Cardiac septum (tissue), 1 donor: ENCODE data around the gene SEMA7A. TPM values are rescaled to one million over a fixed set of nuclear protein-coding genes. Genes with fewer than 3 reads are reported as not detected.
"Not testable (repeated sequence)": the region's sequence is repeated elsewhere in the genome, so short reads cannot be mapped to it uniquely, and the experiment has no call there.

Experiments
- DNase-seq: peaks from one replicate; pipeline ENCODE4 v3.0.0-alpha.2; 2020; ENCODE audit warnings: low spot score
- intact Hi-C: fragments of 100-400 bp; cut with DNase I; formaldehyde crosslinking; loops from one replicate; pipeline ENCODE4 v1.14.0; 2022
- long read RNA-seq: library from polyadenylated mRNA; unstranded; transcript quantifications from one replicate; pipeline ENCODE4 v2.0.0, GENCODE V29; 2021
- total RNA-seq: library from RNA; stranded (reverse); fragmentation: NEBNext Ultra II Directional; extraction: Animal tissue kit (Norgen Biotek cat#: 25700); gene quantifications from one replicate; pipeline ENCODE4 v1.2.1, GENCODE V29; 2021
- donor health status: DM: no; HTN: no; CAD: no.

The SEMA7A gene
- 1.5 TPM for total RNA-seq
- long read RNA-seq, partial matches to known transcripts: 0 of 2 reads
- long read RNA-seq, other reads (novel, unspliced or antisense): 0 of 2 reads

GRCh38 chr15:74433592-74434262 is at the start of gene SEMA7A:
TSS of gene SEMA7A (minus strand) at chr15:74433958. CDS start at chr15:74433918, 40 bp downstream.
- DNase-seq: peak; percentile 91
- intact Hi-C loops: no loop called here

GRCh38 chr15:74482661-74483060 is 48.9 kb upstream of the SEMA7A start:
- intact Hi-C loops: no loop called here
- no peak for DNase-seq

- intact Hi-C loops, DNase-seq: not testable (repeated sequence)
These were observed 46.6 kb upstream of the SEMA7A start for GRCh38 chr15:74480364-74480763.

- DNase-seq, intact Hi-C loops: not testable (repeated sequence)
These were observed 37.9 kb upstream of the SEMA7A start for GRCh38 chr15:74471621-74472020.

- intact Hi-C loops: no loop called here
- DNase-seq: no peak
These were observed 37.1 kb upstream of the SEMA7A start for GRCh38 chr15:74470631-74471395.

GRCh38 chr15:74468341-74469032 is 34.7 kb upstream of the SEMA7A start:
- intact Hi-C loops: no loop called here
- DNase-seq: no peak

- no peak for DNase-seq
- intact Hi-C loops: no loop called here
These were observed 32.8 kb upstream of the SEMA7A start for GRCh38 chr15:74466570-74466969.

GRCh38 chr15:74464897-74465296 is 31.1 kb upstream of the SEMA7A start:
- DNase-seq: no peak
- intact Hi-C loops: loop anchor here (5.0 kb wide), 1 partner anchor 77 kb away; the partner anchor contains the start of gene ARID3B

GRCh38 chr15:74464216-74464615 is 30.5 kb upstream of the SEMA7A start:
- intact Hi-C loops: loop anchor here (5.0 kb wide), 1 partner anchor 78 kb away; the partner anchor contains the start of gene ARID3B
- DNase-seq: no peak

- intact Hi-C loops: loop anchor here (5.0 kb wide), 1 partner anchor 79 kb away; the partner anchor contains the start of gene ARID3B
- no peak for DNase-seq
These were observed 29.9 kb upstream of the SEMA7A start for GRCh38 chr15:74463634-74464033.

GRCh38 chr15:74461847-74462511 is 28.2 kb upstream of the SEMA7A start:
- DNase-seq: no peak
- intact Hi-C loops: loop anchor here (2.0 to 5.0 kb wide), 2 partner anchors 80 to 153 kb away; partner anchors contain the start of genes ARID3B and CLK3

GRCh38 chr15:74460871-74461846 is 27.4 kb upstream of the SEMA7A start, which contains the start of gene UBL7:
TSS of gene UBL7 (minus strand) at chr15:74461160. CDS start at chr15:74458867, 2,293 bp downstream.
- intact Hi-C loops: loop anchor here (2.0 to 5.0 kb wide), 2 partner anchors 81 to 154 kb away; partner anchors contain the start of genes ARID3B and CLK3
- DNase-seq: peak; percentile 99

- intact Hi-C loops: loop anchor here (2.0 to 5.0 kb wide), 2 partner anchors 82 to 155 kb away; partner anchors contain the start of genes ARID3B and CLK3
- no peak for DNase-seq
These were observed 26.5 kb upstream of the SEMA7A start for GRCh38 chr15:74460298-74460697.

GRCh38 chr15:74459798-74460197 is 26.0 kb upstream of the SEMA7A start:
- DNase-seq: not testable (repeated sequence)
- intact Hi-C loops: loop anchor here (2.0 to 5.0 kb wide), 2 partner anchors 83 to 155 kb away; partner anchors contain the start of genes ARID3B and CLK3

GRCh38 chr15:74458473-74458872 is 24.7 kb upstream of the SEMA7A start:
- no peak for DNase-seq
- intact Hi-C loops: no loop called here

GRCh38 chr15:74457036-74457435 is 23.3 kb upstream of the SEMA7A start:
- intact Hi-C loops: not testable (repeated sequence)

GRCh38 chr15:74454764-74455500 is 21.2 kb upstream of the SEMA7A start:
- intact Hi-C loops: no loop called here
- no peak for DNase-seq

More at GRCh38 chr15:74457036-74457435, 23.3 kb upstream of the SEMA7A start:
- DNase-seq: not testable (repeated sequence)
